Ascending aorta (tissue), 2 donors: ENCODE results near the gene MACROH2A1. TPM values are rescaled to one million over a fixed set of nuclear protein-coding genes. Genes with fewer than 3 reads are reported as not detected.

Experiments used
- DNase-seq, 2 donors: peaks; one replicate each; pipeline ENCODE4 v3.0.0-alpha.2; 2019; ENCODE audit warnings: low spot score in 2 of 2
- H3K27ac ChIP-seq, 2 donors: fragments of 200-600 bp; sonication (generic); one replicate each; pipeline ENCODE4 v1.5.1; 2016 to 2017; ENCODE audit warnings: mild to moderate bottlenecking in 1 of 2
- H3K27me3 ChIP-seq: fragments of 200-600 bp; sonication (generic); one replicate; pipeline ENCODE4 v1.5.1; 2017
- H3K36me3 ChIP-seq, 2 donors: fragments of 200-600 bp; sonication (generic); one replicate each; pipeline ENCODE4 v1.5.1; 2016
- H3K4me1 ChIP-seq, 2 donors: fragments of 200-600 bp; sonication (generic); one replicate each; pipeline ENCODE4 v1.5.1; 2016 to 2017; ENCODE audit warnings: mild to moderate bottlenecking in 1 of 2
- H3K4me3 ChIP-seq, 2 donors: fragments of 200-600 bp; sonication (generic); one replicate each; pipeline ENCODE4 v1.5.1; 2016 to 2017; ENCODE audit warnings: mild to moderate bottlenecking in 1 of 2
- H3K9me3 ChIP-seq, 2 donors: fragments of 200-600 bp; sonication (generic); one replicate each; pipeline ENCODE4 v1.5.1; 2016
- CTCF ChIP-seq, 3 experiments: fragments of 200-600 bp in 2 of 3; fragments of 450-650 bp in 1 of 3; sonication (generic) in 2 of 3; IDR thresholded peaks; one replicate each; pipeline ENCODE4 v1.5.1; 2016 to 2019; ENCODE audit warnings: antibody characterized with exemption in 3 of 3, mild to moderate bottlenecking in 1 of 3, moderate library complexity in 1 of 3
- intact Hi-C: fragments of 100-400 bp; cut with DNase I; formaldehyde crosslinking; loops from one replicate; pipeline ENCODE4 v1.15.1; 2023
- total RNA-seq: library from RNA; depleted of rRNA; stranded (reverse); fragments of >200 nt; gene quantifications from one replicate; pipeline ENCODE4 v1.1.0, GENCODE V29; 2016

MACROH2A1 gene
- 216 TPM for total RNA-seq

- peaks cover 10 to 30% of the 10 kb centered on the region in 2 donors for H3K4me1 ChIP-seq
- intact Hi-C loops, result no loop called here
These were observed at the start of gene MACROH2A1 for GRCh38 chr5:135398855-135399793. MACROH2A1 (minus strand) TSS chr5:135399231; CDS start chr5:135389093, 10,138 bp downstream.

GRCh38 chr5:135448071-135448739 is 49.2 kb upstream of the MACROH2A1 start:
- DNase-seq, result peak in 1 of 2 donors; percentile 42
- Histone ChIP-seq H3K9me3 (no peaks in the 10 kb centered on the region), H3K27me3 (no peaks in the 10 kb centered on the region), H3K36me3 (no peaks in the 10 kb centered on the region), H3K4me1 (no peaks in the 10 kb centered on the region), H3K27ac (no peak overlapping the region), H3K4me3 (no peak overlapping the region)
- intact Hi-C loops, result no loop called here
- TF ChIP-seq CTCF (IDR thresholded peaks at IDR 0.05), result no peak

More at GRCh38 chr5:135398855-135399793, at the start of gene MACROH2A1:
- H3K27me3 ChIP-seq, result no peaks in the 10 kb centered on the region
- H3K4me3 ChIP-seq, result peak within 1 kb of the TSS; percentile 98 to 99
- no peak for TF ChIP-seq CTCF (IDR thresholded peaks at IDR 0.05)
- no peaks in the 10 kb centered on the region for H3K36me3 ChIP-seq
- peak within 1 kb of the TSS; percentile 78 to 88 for H3K27ac ChIP-seq
- peak; percentile 39 to 94 for DNase-seq
- H3K9me3 ChIP-seq, result no peaks in the 10 kb centered on the region

- H3K36me3 ChIP-seq, result no peaks in the 10 kb centered on the region
- peak in 1 of 2 donors; percentile 9 for DNase-seq
- no peaks in the 10 kb centered on the region for H3K4me1 ChIP-seq
- TF ChIP-seq CTCF (IDR thresholded peaks at IDR 0.05), result no peak
- intact Hi-C loops, result no loop called here
- no peaks in the 10 kb centered on the region for H3K27me3 ChIP-seq
- no peak within 1 kb of the TSS for H3K4me3 ChIP-seq
- H3K27ac ChIP-seq, result no peak within 1 kb of the TSS
- no peaks in the 10 kb centered on the region for H3K9me3 ChIP-seq
These were observed 48.4 kb upstream of the MACROH2A1 start, which contains the start of gene DCANP1 for GRCh38 chr5:135447298-135447929. DCANP1 (minus strand) TSS chr5:135447348; CDS start chr5:135447108, 240 bp downstream.

GRCh38 chr5:135446615-135447014 is 47.6 kb upstream of the MACROH2A1 start:
- H3K9me3 ChIP-seq, result no peaks in the 10 kb centered on the region
- H3K36me3 ChIP-seq, result no peaks in the 10 kb centered on the region
- H3K4me3 ChIP-seq, result no peak overlapping the region
- H3K27me3 ChIP-seq, result no peaks in the 10 kb centered on the region
- intact Hi-C loops, result no loop called here
- no peaks in the 10 kb centered on the region for H3K4me1 ChIP-seq
- peak in 1 of 2 donors; percentile 49 for DNase-seq
- H3K27ac ChIP-seq, result no peak overlapping the region
- no peak for TF ChIP-seq CTCF (IDR thresholded peaks at IDR 0.05)

- H3K27me3 ChIP-seq, result no peaks in the 10 kb centered on the region
- no peak overlapping the region for H3K27ac ChIP-seq
- DNase-seq, result peak in 1 of 2 donors; percentile 28
- H3K4me1 ChIP-seq, result no peaks in the 10 kb centered on the region
- TF ChIP-seq CTCF (IDR thresholded peaks at IDR 0.05), result no peak
- H3K9me3 ChIP-seq, result no peaks in the 10 kb centered on the region
- intact Hi-C loops, result no loop called here
- no peak overlapping the region for H3K4me3 ChIP-seq
- H3K36me3 ChIP-seq, result no peaks in the 10 kb centered on the region
These were observed 47.2 kb upstream of the MACROH2A1 start for GRCh38 chr5:135446206-135446605.
